ENCODE measurements around the gene FAM3C.

DNA sequence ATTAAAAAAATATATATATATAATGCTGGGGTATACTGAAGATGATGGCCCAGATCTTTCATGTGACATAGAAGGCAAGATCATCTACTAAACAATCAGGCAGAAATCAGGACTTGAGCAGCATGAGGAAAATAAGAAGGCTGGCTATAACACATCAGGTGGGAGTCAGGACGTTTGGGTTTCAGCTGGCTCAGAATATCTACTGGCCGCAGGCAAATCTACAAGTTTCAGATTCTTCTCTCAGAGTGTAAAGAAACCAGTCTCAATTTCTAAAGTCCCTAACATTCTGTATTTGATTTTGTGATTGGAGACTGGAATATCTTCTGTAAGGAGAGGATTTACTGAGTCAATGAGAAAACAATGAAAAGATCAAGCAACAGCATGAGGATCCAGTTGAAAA, 37.7 kb upstream of the FAM3C start:
- TF ChIP-seq, protein P1, sequence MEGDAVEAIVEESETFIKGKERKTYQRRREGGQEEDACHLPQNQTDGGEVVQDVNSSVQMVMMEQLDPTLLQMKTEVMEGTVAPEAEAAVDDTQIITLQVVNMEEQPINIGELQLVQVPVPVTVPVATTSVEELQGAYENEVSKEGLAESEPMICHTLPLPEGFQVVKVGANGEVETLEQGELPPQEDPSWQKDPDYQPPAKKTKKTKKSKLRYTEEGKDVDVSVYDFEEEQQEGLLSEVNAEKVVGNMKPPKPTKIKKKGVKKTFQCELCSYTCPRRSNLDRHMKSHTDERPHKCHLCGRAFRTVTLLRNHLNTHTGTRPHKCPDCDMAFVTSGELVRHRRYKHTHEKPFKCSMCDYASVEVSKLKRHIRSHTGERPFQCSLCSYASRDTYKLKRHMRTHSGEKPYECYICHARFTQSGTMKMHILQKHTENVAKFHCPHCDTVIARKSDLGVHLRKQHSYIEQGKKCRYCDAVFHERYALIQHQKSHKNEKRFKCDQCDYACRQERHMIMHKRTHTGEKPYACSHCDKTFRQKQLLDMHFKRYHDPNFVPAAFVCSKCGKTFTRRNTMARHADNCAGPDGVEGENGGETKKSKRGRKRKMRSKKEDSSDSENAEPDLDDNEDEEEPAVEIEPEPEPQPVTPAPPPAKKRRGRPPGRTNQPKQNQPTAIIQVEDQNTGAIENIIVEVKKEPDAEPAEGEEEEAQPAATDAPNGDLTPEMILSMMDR (IDR thresholded peaks at IDR 0.05), result no peak
- no peak for TF ChIP-seq EZH2 (IDR thresholded peaks at IDR 0.05; ENCODE audit: borderline replicate concordance, insufficient read depth, low read depth, low read length, poor library complexity, severe bottlenecking)

All from B cell (primary cell).